Kasumi-1 (cell line): Measurements from ENCODE around the gene THRAP3.
A peak's percentile ranks its signal among the peaks of the same experiment; 100 is the strongest.

Experiments
- DNase-seq, 2 experiments: peaks; one replicate each; lab custom pipeline; 2025; lab: John Stamatoyannopoulos, UW

Gene THRAP3

DNA sequence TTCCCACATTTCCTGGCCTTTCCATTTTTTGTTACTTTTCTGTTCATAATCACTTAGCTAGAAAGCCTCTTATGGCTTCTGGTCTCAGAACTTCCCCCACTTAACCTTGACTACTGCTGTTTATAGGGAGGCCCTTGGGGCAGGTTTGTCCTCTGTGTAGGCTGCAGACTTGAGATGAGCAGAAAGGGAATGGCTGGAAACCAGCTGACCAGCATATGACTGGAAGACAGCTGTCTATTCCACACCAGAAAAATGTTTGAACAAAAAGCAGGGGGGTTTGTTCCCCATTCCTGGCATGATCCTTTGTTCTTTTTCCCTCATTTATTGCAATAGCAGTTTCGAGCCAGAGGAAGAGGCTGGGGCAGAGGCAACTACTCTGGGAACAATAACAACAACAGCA is 77.0 kb downstream of the THRAP3 start:
- no peak for DNase-seq

DNA sequence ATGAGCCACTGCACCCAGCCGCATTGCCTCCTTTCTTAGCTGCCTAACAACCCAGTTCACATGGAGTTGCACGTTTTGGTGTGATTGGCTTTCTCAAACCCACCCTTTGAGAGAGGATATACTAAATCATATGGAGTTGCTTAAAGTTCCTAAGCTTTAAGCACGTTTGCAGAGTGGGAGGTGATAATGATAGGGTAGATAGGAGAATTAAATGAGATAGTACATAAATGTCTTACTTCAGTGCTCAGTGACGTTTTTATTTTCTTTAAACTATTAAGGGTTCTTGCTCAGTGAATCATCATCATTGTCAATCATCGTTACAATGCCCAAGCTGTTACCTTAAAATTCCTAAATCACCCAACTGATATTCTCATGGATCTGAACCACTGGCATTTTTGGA is 79.0 kb downstream of the THRAP3 start:
- DNase-seq = no peak

DNA sequence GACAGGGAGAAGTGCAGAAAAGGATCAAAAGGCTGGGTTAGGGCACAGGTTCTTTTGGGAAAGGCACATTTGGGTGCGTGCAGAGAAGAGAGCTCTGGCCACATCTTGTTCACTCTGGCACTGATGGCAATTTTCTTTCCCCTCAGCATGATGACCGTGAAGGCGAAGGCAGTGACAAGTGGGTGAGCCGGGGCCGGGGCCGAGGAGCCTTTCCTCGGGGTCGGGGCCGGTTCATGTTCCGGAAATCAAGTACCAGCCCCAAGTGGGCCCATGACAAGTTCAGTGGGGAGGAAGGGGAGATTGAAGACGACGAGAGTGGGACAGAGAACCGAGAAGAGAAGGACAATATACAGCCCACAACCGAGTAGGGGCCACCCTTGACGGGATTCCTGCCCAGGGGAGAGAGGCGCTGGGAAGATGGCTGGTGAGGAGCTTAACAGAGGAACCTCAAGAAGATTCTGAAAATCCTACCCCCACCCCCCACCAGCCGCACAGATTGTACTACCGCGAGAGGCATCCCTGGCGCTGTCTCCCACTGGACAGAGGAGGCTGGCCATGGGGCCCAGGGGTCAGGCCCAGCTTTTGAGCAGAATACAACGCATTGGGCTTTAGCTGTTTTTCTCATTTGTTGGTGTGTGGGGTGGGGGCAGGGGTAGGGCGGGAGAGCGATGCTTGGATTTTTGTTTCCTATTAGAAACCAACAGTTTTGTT is 79.6 kb downstream of the THRAP3 start:
- no peak for DNase-seq

DNA sequence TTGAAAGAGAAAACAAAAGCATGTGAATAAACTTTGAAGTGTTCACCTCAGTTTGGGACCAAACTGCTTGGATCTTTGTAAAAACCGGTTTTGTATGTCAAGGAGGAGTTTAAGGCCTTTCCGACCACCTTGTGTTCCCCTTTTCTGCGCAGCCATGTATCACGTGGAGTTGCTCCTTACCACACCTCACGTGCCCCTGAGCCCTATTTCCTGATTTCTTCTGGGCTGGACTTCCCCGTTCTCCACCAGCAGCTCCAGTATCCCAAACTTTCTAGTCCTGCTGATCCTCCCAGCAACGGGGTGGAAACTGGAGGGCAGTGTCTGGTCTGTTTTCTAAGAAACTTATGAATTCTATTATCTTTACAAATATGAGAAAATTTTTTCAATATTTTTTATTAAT is 80.3 kb downstream of the THRAP3 start:
- peak; percentile 53 to 68 for DNase-seq

DNA sequence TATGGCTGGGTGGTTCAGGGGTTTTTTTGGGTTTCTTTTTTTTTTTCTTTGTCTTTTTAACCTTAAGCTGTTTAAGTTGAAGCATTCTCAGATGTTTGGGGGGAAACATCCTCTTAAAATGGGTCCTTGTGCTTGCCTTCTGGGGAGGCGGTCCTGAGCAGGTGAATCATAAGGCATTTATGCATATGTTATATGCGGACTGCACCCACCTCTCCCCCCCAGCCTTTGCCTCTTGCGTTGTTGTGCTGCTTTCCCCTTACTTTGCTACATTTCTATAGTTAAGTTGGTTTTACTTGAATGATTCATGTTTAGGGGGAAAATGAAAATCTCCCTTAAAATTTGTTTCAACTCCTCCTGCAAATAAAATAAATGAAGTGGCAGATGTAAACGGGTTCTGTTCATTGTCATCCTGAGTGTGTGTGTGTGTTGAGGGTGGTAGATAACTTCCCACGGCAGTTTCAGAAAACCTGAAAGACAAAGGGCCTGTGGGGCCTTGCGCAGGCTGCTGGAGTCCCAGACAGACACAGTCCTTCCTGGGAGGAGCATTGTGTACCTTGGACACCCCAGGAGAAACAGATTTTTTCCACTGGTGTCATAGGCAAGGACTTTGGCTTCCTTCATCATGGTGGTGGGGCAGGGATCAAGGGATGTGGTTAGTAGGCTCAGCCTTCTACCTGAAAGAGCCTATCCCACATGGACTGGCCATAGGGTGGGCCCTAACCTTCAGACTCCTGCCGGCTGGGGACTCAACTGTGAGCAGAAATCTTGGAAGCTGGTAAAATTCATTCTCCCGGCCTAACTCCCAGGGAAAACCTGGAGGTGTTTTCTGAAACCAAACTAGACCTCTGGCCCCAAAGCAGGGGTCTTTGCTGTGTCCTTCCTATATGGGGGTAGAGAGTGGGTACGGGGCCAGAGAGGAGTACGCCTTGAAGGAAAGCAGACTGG is 81.0 kb downstream of the THRAP3 start:
- DNase-seq = no peak

DNA sequence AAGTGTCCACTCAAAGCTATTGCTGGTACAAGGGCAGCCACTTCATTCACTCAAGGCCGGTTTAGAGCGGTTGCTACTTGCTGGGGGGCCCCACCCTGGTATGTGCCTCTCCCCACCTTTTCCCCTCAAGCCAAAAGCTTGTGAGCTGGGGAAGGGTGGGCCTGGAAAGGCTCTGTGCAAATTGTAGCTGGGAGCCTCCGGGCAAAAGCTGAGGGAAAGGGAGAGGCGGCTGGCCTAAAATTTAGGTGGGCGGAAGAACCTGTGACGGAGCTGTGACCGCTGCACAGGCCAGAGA is 81.6 kb downstream of the THRAP3 start:
- no peak for DNase-seq

DNA sequence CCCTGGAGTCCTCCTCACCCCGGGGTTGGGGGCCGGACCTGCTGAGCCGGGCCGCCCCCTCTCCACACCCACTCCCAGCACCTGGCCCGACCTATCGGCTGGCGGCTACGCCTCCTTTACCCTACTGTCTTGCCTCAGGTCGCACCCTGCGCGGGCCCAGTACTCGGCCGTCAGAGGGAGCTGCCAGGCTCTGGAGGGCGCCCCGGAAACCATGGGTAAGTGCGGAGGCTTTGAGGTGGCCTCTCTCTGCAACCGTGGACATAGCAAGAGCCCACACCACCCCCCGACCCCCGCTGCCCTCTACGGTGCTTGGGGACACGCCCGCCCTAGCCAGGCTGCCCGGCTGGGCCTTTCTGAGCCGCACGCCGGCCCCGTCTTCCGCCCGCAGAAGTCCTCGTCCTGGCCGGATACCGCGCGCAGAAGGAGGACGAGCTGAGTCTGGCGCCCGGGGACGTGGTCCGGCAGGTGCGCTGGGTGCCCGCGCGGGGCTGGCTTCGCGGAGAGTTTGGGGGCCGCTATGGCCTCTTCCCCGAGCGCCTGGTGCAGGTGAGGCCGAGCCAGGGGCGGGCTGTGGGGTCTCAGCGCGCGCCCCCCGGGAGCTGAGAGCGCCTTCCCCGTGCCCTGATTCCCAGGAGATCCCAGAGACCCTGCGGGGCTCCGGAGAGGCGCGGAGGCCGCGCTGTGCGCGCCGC is 82.1 kb downstream of the THRAP3 start, which contains the start of gene SH3D21:
SH3D21 (plus strand) TSS at position 159 of the 692 bp plus-strand sequence; CDS start at position 212, 53 bp downstream.
- DNase-seq = peak; percentile 50 to 53

DNA sequence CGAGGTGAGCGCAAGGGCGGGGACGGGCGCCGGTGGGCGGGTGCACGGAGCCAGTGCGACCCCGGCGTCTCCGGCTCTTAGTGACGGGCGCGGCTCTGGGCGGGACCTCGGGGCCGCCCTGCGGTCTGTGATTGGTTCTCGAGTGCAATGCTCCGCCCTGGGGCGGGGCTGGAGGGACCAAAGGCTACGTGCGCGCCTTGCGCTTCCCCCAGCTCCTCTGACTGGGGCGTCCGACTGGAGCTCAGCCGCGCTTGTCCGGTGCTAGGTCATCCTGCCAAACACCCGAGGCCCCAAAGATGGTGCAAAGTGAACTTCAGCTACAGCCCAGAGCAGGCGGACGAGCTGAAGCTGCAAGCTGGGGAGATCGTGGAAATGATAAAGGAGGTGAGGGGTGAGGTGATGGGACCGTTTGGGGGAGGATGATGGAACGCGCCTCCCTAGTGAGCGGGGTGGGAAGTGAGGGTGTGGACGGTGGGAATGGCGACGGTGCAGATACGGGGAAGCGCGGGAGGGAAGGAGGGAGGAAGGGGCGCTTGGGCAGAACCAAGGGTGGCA is 82.7 kb downstream of the THRAP3 start:
- DNase-seq = peak; percentile 86 to 94

DNA sequence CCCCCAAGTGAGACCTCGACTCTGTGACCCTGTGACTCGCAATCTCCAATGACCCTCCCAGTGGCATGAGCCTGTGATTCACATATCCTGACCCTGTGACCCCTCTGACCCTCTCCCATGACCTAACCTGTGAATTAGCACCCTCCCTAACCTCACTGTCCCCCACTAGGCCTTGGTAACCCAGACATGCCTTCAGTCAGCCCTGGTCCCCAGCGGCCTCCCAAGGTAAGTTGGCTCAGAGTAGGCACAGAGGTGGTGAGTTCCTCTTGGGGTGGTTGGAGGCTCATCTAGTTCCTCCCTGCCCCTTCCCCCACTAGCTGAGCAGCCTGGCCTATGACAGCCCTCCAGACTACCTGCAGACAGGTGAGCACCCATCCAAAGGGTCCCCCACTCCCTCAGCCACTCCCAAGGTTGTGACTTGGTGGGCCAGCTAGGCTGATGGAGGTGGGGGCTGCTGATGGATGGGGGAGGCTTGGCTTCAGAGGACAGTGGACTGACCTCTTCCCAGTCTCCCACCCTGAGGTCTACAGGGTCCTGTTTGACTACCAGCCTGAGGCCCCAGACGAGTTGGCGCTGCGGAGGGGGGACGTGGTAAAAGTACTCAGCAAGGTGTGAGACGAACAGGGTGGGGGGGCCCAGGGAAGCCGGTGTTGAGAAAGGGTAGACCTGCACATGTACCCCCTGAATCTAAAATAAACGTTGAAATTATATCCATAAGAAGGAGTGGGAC is 83.5 kb downstream of the THRAP3 start:
- no peak for DNase-seq

DNA sequence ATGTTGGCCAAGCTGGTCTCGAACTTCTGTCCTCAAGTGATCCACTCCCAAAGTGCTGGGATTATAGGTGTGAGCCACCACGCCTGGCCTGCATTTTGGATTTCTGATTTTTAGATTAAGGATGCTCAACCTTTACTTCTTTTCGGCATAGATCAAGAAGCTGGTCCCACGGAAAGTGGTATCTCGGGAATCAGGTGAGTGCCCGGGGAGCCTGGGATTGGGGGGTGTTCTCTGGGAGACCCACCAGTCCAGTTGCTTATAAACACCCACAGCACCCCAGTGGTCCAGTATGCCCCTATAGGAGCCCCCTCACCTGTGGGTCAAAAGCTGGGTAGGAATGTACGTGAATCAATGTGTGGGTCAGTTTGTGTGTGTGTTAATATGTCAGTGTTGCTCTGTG is 85.2 kb downstream of the THRAP3 start:
- no peak for DNase-seq

DNA sequence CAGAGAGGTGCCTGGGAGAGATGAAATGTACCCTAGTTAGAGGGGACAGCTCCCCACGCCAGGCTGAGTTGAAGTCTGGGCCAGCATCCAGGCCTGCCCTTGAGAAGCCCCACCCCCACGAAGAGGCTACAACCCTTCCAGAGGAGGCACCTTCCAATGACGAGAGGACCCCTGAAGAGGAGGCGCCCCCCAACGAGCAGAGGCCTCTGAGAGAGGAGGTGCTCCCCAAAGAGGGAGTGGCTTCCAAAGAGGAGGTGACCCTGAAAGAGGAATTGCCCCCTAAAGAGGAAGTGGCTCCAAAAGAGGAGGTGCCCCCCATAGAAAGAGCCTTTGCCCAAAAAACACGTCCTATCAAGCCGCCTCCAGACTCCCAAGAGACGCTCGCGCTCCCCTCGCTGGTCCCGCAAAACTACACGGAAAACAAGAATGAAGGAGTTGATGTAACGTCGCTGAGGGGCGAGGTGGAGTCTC is 96.1 kb downstream of the THRAP3 start:
- DNase-seq = peak; percentile 21 to 30

DNA sequence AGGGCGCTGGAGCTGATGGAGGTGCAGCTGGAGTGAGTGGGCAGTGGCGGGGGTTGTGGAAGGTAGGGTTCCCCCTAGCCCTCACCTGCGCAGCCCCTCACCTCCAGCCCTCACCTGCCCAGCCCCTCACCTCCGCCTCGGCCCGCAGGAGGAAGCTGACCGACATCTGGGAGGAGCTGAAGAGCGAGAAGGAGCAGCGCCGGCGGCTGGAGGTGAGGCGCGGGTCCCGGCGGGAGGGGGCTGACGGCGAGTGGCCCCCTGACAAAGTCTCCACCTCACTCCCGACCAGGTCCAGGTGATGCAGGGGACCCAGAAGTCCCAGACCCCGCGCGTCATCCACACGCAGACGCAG is 96.5 kb downstream of the THRAP3 start:
- DNase-seq = no peak

DNA sequence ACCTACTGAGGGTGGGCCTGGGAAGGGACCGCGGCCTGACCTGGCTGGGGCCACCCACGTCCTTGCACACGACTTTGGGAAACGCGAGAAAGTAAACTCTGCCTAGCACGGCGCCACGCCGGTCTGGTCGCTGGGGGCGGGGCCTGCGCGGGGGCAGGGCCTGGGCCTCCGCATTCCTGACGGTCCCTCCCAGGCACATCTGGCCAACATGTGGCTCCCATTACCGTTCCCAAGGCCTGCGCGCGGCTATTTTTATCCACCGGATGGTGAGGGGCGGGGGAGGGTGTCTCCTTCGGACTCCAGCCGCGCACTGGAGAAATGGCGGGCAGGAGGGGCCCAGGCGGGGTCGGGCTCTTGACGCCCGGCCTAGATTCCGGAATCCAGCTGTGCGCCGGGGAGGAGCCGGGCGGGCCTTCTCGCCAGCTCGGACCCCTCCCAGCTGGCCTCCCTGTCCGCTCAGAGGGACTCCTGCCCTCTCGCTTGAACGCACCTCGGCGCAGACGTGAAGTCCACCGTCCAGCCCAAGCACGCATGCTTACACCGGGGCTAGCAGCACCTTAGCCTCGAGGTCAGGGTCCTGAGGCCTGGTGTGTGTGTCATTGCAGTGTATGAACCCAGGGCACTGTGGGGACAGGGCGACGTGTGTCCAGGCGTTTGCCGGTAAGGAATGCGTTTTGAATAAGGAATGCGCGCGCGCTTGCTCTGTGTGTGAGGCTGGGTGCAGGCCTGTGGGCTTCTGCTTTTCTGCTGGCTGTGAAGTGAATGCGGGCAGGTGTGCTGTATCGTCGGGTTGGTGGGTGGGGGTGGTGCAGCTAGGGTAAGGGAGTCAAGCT is 97.1 kb downstream of the THRAP3 start:
- DNase-seq = peak; percentile 33 to 66

DNA sequence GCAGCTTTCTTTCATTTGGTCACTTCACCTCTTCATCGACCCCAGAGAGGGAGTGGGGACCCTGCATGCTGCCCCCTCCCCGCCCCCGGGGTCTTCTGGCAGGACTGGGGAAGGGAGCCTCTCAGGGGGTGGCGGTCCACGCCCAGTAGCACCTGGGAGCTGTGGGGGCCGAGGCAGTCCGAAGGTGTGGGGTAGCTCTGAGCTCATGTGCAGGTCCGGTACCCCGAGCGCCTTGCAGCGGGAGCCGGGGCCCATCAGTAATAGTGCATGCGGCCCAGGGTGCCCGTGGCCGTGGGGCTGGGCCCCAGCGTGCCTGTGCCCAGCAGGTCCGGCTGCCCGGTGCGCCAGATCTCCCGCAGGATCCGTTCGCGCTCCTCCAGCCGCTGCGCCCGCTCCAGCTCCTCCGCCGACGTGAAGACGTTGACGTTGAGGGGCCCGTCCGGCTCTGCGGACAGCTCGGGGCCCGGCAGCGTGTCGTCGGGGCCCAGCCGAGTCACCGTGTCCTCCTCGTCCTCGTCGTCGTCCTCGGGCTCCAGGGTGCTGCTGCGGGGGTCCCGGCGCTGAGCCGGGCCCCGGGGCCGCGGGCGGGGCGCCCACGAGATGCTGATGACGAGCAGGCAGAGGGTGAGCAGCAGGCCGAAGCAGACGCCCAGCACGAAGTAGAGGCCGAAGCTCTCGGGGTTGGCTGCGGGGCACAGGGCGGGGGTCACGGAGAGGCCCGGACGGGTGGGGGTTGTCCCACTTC is 98.0 kb downstream of the THRAP3 start:
- DNase-seq = no peak

DNA sequence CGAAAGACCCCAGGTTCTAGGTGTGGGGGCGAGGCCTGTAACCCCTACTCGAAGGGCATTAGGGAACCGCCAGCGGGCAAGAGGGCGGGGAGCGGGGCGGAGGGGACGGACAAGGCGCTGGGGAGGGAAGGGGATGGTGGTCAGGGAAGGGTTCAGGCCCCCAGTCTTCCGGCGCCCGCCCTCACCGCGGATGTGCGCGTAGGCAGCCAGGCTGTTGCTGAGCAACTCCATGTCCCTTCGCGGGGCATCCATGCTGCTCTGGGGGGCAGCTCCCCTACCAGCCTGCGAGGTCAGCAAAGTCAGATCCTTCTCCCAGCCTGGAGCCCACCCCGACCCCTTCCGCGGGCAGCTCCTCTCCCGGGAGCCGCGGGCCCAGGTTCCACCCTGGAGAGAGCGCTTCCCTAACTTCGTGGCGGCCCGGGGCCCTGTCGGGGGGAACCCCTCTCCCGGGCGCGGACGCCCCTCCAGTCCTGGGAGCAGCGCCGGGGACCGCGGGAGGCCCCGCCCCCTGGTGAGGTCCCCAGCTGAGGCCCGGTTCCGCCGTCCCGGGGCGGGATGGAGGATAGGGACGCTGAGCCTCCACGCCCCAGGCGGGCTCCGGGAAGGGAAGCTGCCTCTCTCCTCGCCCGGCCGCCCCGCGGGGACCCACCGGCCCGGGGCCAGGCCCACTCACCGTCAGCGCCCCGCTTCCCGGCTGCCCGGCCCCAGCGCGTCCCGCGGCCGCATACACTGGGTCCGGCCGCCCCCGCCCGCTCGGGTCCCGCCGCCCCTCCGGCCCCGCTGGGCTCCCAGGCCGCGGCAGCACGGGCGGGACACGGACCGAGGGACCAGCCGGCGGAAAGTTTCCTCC is 98.8 kb downstream of the THRAP3 start:
- peak; percentile 44 to 51 for DNase-seq

DNA sequence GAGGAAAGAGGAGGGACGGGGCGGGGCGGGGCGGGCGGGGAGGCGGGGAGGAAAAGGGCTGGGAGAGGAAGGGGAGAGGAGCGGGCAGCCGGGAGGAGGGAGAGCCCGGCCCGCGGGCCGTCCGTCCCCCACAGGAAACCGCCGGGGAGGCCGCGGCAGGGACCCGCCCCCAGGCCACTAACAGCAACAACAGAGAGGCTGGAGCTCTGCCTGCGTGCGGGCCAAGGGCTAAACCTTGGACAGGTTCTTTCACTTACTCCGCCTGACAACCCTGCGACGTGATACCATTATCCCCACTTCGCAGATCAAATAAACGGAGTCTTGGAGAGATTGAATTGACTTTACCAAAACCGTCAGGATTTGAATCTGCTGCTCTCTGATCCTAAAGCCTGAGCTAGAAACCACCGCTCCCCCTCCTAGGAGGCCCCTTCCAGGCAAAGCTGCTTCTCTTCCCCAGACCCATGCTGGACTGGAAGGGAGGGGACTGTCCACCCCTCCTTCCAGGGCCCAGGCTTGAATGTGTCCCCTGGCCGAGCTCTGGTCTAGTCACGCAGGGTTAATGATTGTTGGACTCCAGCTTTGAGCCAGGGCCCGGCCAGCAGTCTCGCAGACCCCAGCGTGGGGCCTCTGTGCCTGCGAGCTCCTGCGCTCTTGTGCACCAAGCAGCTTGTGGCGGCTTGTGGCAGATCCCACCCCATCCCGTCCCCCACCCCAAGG is 99.6 kb downstream of the THRAP3 start, which contains the start of gene EVA1B:
EVA1B (minus strand) TSS at position 10 of the 717 bp plus-strand sequence. CDS start 608 bp downstream, outside the sequence.
- DNase-seq = peak; percentile 69 to 73

DNA sequence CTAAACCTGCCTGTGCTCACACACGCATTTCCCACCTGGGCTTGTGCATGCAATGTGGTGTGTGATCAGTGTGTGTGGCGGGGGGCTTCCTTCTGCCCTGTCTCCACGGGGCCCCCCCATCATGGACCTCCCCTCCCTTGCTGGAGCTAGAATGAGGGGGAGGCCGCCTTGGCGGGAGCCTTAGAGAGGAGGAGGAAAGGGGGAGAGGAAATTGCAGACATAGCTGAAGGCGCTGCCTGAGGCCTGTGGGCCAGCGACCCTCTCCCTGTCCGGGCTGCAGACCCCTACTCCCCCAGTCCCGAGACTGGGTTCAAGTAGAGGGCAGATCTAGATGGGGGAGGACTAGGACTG is 100.1 kb downstream of the THRAP3 start:
- no peak for DNase-seq

DNA sequence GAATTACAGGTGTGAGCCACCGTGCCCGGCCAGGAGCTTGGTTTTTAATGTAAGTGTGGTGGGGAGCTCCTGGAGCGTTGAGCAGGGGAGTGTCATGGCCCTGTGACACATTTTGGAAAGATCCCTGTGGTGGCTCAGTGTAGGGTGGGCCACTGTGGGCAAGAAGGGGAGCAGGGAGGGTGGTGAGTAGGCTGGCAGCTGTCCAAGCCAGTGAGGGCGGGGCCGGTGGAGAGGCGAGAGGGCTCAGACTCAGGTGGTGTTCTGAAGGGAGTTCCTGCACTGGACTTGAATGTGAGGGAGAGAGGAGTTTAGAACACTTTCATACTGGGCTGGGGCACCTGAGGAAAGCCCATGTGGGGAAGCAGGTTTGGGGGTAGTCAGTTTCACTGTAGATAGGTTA is 102.3 kb downstream of the THRAP3 start:
- DNase-seq = no peak
